GM21717 (cell line): ENCODE data around the gene SREK1.
A peak's percentile ranks its signal among the peaks of the same experiment; 100 is the strongest.

Experiments used
- ATAC-seq: cut with Tn5 transposase; IDR thresholded peaks from one replicate; pipeline ENCODE4 v1.9.1; 2021; ENCODE audit warnings: mild to moderate bottlenecking, moderate library complexity; ENCODE audit not compliant: unreplicated experiment

Gene SREK1

GRCh38 chr5:66161356-66161755 lies 17.3 kb downstream of the SREK1 start:
- no peak for ATAC-seq

GRCh38 chr5:66164044-66164790 lies 20.1 kb downstream of the SREK1 start:
- no peak for ATAC-seq

GRCh38 chr5:66168226-66168625 lies 24.1 kb downstream of the SREK1 start:
- no peak for ATAC-seq

- no peak for ATAC-seq
These were observed 25.4 kb downstream of the SREK1 start for GRCh38 chr5:66169534-66169933.

GRCh38 chr5:66170195-66170919 lies 26.3 kb downstream of the SREK1 start:
- no peak for ATAC-seq

GRCh38 chr5:66171349-66172344 lies 27.5 kb downstream of the SREK1 start:
- ATAC-seq: peak; percentile 62

GRCh38 chr5:66174338-66174737 lies 30.2 kb downstream of the SREK1 start:
- ATAC-seq: no peak

- ATAC-seq: no peak
These were observed 34.7 kb downstream of the SREK1 start for GRCh38 chr5:66178799-66179198.

GRCh38 chr5:66179297-66180051 lies 35.4 kb downstream of the SREK1 start:
- ATAC-seq: no peak

- ATAC-seq: no peak
These were observed 36.4 kb downstream of the SREK1 start for GRCh38 chr5:66180282-66181155.

GRCh38 chr5:66186108-66186507 lies 42.0 kb downstream of the SREK1 start:
- ATAC-seq: no peak

GRCh38 chr5:66193419-66193818 lies 49.3 kb downstream of the SREK1 start:
- no peak for ATAC-seq

- no peak for ATAC-seq
These were observed 53.8 kb downstream of the SREK1 start for GRCh38 chr5:66197764-66198405.

GRCh38 chr5:66198837-66199236 lies 54.7 kb downstream of the SREK1 start:
- no peak for ATAC-seq

GRCh38 chr5:66203531-66203930 lies 59.4 kb downstream of the SREK1 start:
- ATAC-seq: no peak

GRCh38 chr5:66206465-66206864 lies 62.4 kb downstream of the SREK1 start:
- ATAC-seq: no peak

- no peak for ATAC-seq
These were observed 63.9 kb downstream of the SREK1 start for GRCh38 chr5:66207800-66208561.

- no peak for ATAC-seq
These were observed 65.2 kb downstream of the SREK1 start for GRCh38 chr5:66209350-66209749.
